DND-41 (cell line): ENCODE results near the gene GMPR.

Source experiments
- EZH2 ChIP-seq: IDR thresholded peaks from 3 replicates; pipeline ENCODE4 v1.6.1; 2012; ENCODE audit warnings: borderline replicate concordance, low read depth, mild to moderate bottlenecking, moderate library complexity, low read length, inconsistent platforms; ENCODE audit not compliant: severe bottlenecking
- TF ChIP-seq, protein P1 (sequence below): IDR thresholded peaks from 2 replicates; pipeline ENCODE4 v1.5.1; 2012; ENCODE audit warnings: borderline replicate concordance, low read length, moderate library complexity, mild to moderate bottlenecking; ENCODE audit not compliant: poor library complexity, severe bottlenecking; ENCODE audit errors: extremely low read depth

GRCh38 chr6:16232086-16232485 is 6.3 kb upstream of the GMPR start:
- TF ChIP-seq, protein P1, sequence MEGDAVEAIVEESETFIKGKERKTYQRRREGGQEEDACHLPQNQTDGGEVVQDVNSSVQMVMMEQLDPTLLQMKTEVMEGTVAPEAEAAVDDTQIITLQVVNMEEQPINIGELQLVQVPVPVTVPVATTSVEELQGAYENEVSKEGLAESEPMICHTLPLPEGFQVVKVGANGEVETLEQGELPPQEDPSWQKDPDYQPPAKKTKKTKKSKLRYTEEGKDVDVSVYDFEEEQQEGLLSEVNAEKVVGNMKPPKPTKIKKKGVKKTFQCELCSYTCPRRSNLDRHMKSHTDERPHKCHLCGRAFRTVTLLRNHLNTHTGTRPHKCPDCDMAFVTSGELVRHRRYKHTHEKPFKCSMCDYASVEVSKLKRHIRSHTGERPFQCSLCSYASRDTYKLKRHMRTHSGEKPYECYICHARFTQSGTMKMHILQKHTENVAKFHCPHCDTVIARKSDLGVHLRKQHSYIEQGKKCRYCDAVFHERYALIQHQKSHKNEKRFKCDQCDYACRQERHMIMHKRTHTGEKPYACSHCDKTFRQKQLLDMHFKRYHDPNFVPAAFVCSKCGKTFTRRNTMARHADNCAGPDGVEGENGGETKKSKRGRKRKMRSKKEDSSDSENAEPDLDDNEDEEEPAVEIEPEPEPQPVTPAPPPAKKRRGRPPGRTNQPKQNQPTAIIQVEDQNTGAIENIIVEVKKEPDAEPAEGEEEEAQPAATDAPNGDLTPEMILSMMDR, result no peak
- TF ChIP-seq EZH2, result no peak
